SK-N-SH treated with all-trans-retinoic acid at 6 μM for 48 hours (cell line): ENCODE data around the gene ZNF682.
"Not testable (repeated sequence)": the region's sequence is repeated elsewhere in the genome, so short reads cannot be mapped to it uniquely, and the experiment has no call there.

ENCODE experiments used
- ARNTL ChIP-seq: fragments of 450-650 bp; formaldehyde crosslinking; IDR thresholded peaks from 2 replicates; pipeline ENCODE4 v1.5.0; 2020; ENCODE audit warnings: low read depth, mild to moderate bottlenecking, moderate library complexity, borderline replicate concordance
- PPARA ChIP-seq: fragments of 250-450 bp; sonication (Bioruptor Pico); IDR thresholded peaks from 2 replicates; pipeline ENCODE4 v1.5.0; 2020; ENCODE audit warnings: mild to moderate bottlenecking, borderline replicate concordance
- TSHZ2 ChIP-seq: fragments of 250-450 bp; sonication (Bioruptor Pico); IDR thresholded peaks from 2 replicates; pipeline ENCODE4 v1.5.0; 2020; ENCODE audit warnings: mild to moderate bottlenecking, moderate library complexity
- ZFP3 ChIP-seq: fragments of 250-450 bp; sonication (Bioruptor Pico); IDR thresholded peaks from 2 replicates; pipeline ENCODE4 v1.5.0; 2020; ENCODE audit warnings: mild to moderate bottlenecking, moderate library complexity
- TF ChIP-seq, protein P1 (sequence below): fragments of 250-450 bp; sonication (Bioruptor Pico); IDR thresholded peaks from 2 replicates; pipeline ENCODE4 v1.8.0; 2020; ENCODE audit warnings: mild to moderate bottlenecking, moderate library complexity, borderline replicate concordance

- TF ChIP-seq TSHZ2, PPARA, ZFP3, ARNTL (CRISPR knock-in tag): not testable (repeated sequence)
- TF ChIP-seq, protein P1, sequence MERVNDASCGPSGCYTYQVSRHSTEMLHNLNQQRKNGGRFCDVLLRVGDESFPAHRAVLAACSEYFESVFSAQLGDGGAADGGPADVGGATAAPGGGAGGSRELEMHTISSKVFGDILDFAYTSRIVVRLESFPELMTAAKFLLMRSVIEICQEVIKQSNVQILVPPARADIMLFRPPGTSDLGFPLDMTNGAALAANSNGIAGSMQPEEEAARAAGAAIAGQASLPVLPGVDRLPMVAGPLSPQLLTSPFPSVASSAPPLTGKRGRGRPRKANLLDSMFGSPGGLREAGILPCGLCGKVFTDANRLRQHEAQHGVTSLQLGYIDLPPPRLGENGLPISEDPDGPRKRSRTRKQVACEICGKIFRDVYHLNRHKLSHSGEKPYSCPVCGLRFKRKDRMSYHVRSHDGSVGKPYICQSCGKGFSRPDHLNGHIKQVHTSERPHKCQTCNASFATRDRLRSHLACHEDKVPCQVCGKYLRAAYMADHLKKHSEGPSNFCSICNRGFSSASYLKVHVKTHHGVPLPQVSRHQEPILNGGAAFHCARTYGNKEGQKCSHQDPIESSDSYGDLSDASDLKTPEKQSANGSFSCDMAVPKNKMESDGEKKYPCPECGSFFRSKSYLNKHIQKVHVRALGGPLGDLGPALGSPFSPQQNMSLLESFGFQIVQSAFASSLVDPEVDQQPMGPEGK = not testable (repeated sequence)
Measured at GRCh38 chr19:19959151-19959799, 80.0 kb downstream of the ZNF682 start.
